Measurements from ENCODE around the gene BCAS4.

- TF ChIP-seq POLR2A (IDR thresholded peaks at IDR 0.05; ENCODE audit: low read depth, low read length) (no peak), TAF1 (IDR thresholded peaks at IDR 0.05; ENCODE audit: low read depth, low read length) (no peak), POLR2AphosphoS5 (IDR thresholded peaks at IDR 0.05; ENCODE audit: low read depth, low read length) (0 out of 2 replicates have a peak, but pooled peaks have one; percentile 4), PAX5 (IDR thresholded peaks at IDR 0.05; ENCODE audit: insufficient read depth, low read length, severe bottlenecking) (no peak), SPI1 (IDR thresholded peaks at IDR 0.05; ENCODE audit: low read depth, low read length) (no peak)
These were observed 103.6 kb downstream of the BCAS4 start for GRCh38 chr20:50898475-50898874.
